ENCODE data around the gene MUCL3.
"Not testable (repeated sequence)": the region's sequence is repeated elsewhere in the genome, so short reads cannot be mapped to it uniquely, and the experiment has no call there.

The MUCL3 gene

GRCh38 chr6:30940361-30940986 lies at the start of gene MUCL3:
TSS of gene MUCL3 (plus strand) at chr6:30940973. CDS start at chr6:30941000, 27 bp downstream.
- DNase-seq = no peak

- no peak for DNase-seq
Observed at GRCh38 chr6:30891450-30891723, 49.4 kb upstream of the MUCL3 start.

- peak; percentile 57 for DNase-seq
Observed at GRCh38 chr6:30891816-30892538, 48.8 kb upstream of the MUCL3 start.

GRCh38 chr6:30893001-30893591 lies 47.7 kb upstream of the MUCL3 start:
- DNase-seq = no peak

GRCh38 chr6:30893666-30894065 lies 47.1 kb upstream of the MUCL3 start:
- DNase-seq = no peak

GRCh38 chr6:30894381-30894780 lies 46.4 kb upstream of the MUCL3 start:
- no peak for DNase-seq

- DNase-seq = no peak
Observed at GRCh38 chr6:30894935-30895334, 45.8 kb upstream of the MUCL3 start.

- no peak for DNase-seq
Observed at GRCh38 chr6:30895343-30895742, 45.4 kb upstream of the MUCL3 start.

GRCh38 chr6:30896541-30896940 lies 44.2 kb upstream of the MUCL3 start:
- no peak for DNase-seq

- no peak for DNase-seq
Observed at GRCh38 chr6:30897882-30898281, 42.9 kb upstream of the MUCL3 start.

GRCh38 chr6:30898750-30899360 lies 41.9 kb upstream of the MUCL3 start:
- DNase-seq = no peak

GRCh38 chr6:30900863-30901417 lies 39.8 kb upstream of the MUCL3 start:
- DNase-seq = no peak

- DNase-seq = no peak
Observed at GRCh38 chr6:30901436-30901835, 39.3 kb upstream of the MUCL3 start.

GRCh38 chr6:30902196-30902595 lies 38.6 kb upstream of the MUCL3 start:
- DNase-seq = not testable (repeated sequence)

GRCh38 chr6:30902709-30903108 lies 38.1 kb upstream of the MUCL3 start:
- no peak for DNase-seq

GRCh38 chr6:30903236-30903635 lies 37.5 kb upstream of the MUCL3 start:
- DNase-seq = no peak

GRCh38 chr6:30907290-30907757 lies 33.4 kb upstream of the MUCL3 start:
- not testable (repeated sequence) for DNase-seq

GRCh38 chr6:30907758-30908591 lies 32.8 kb upstream of the MUCL3 start, which contains the start of gene GTF2H4:
TSS of gene GTF2H4 (plus strand) at chr6:30908207.
- peak; percentile 98 for DNase-seq

- DNase-seq = no peak
Observed at GRCh38 chr6:30908700-30909099, 32.1 kb upstream of the MUCL3 start.

GRCh38 chr6:30910473-30910872 lies 30.3 kb upstream of the MUCL3 start:
- DNase-seq = not testable (repeated sequence)

- no peak for DNase-seq
Observed at GRCh38 chr6:30912746-30913520, 27.8 kb upstream of the MUCL3 start.

GRCh38 chr6:30913721-30914075 lies 27.1 kb upstream of the MUCL3 start:
- no peak for DNase-seq
